HAP-1 (cell line): ENCODE data around the gene AGAP1.

ENCODE experiments used
- DNase-seq, 2 experiments: peaks; one replicate each; pipeline ENCODE4 v3.0.0-alpha.2; 2016 to 2020; ENCODE audit warnings: low spot score in 2 of 2
- H3K27me3 ChIP-seq: fragments of 250-450 bp; sonication (Bioruptor Pico); 2 replicates; pipeline ENCODE4 v1.5.1; 2020; ENCODE audit warnings: low read depth, mild to moderate bottlenecking, moderate library complexity
- H3K36me3 ChIP-seq: fragments of 250-450 bp; sonication (Bioruptor Pico); replicated peaks from 2 replicates; pipeline ENCODE4 v1.5.1; 2020; ENCODE audit warnings: mild to moderate bottlenecking
- H3K4me1 ChIP-seq: fragments of 250-450 bp; sonication (Bioruptor Pico); 2 replicates; pipeline ENCODE4 v1.5.1; 2020; ENCODE audit warnings: mild to moderate bottlenecking
- H3K4me3 ChIP-seq: fragments of 250-450 bp; sonication (Bioruptor Pico); 2 replicates; pipeline ENCODE4 v1.5.1; 2020; ENCODE audit warnings: mild to moderate bottlenecking, moderate library complexity
- H3K9me3 ChIP-seq: fragments of 250-450 bp; sonication (Bioruptor Pico); 2 replicates; pipeline ENCODE4 v1.5.1; 2020; ENCODE audit warnings: mild to moderate bottlenecking, moderate library complexity
- in situ Hi-C: fragments of 300-500 bp; cut with MboI; formaldehyde crosslinking; loops from 3 replicates; pipeline ENCODE4 v1.14.3; 2020; ENCODE audit warnings: low sequenced_read_pairs, inconsistent platforms, mixed read lengths

Gene AGAP1

GRCh38 chr2:235518322-235519090 is 24.7 kb downstream of the AGAP1 start:
- no peaks in the 10 kb centered on the region for H3K9me3 ChIP-seq
- no peaks in the 10 kb centered on the region for H3K27me3 ChIP-seq
- no peaks in the 10 kb centered on the region for H3K36me3 ChIP-seq
- H3K4me3 ChIP-seq: no peak overlapping the region
- H3K4me1 ChIP-seq: no peaks in the 10 kb centered on the region
- in situ Hi-C loops: no loop called here
- DNase-seq: no peak

- Histone ChIP-seq H3K4me3 (no peak overlapping the region), H3K9me3 (no peaks in the 10 kb centered on the region), H3K4me1 (no peaks in the 10 kb centered on the region), H3K27me3 (no peaks in the 10 kb centered on the region), H3K36me3 (no peaks in the 10 kb centered on the region)
- in situ Hi-C loops: no loop called here
- no peak for DNase-seq
Measured at GRCh38 chr2:235520787-235521186, 26.9 kb downstream of the AGAP1 start.

- in situ Hi-C loops: no loop called here
- no peak for DNase-seq
- H3K4me3 ChIP-seq: no peak overlapping the region
- H3K36me3 ChIP-seq: no peaks in the 10 kb centered on the region
- no peaks in the 10 kb centered on the region for H3K27me3 ChIP-seq
- no peaks in the 10 kb centered on the region for H3K4me1 ChIP-seq
- no peaks in the 10 kb centered on the region for H3K9me3 ChIP-seq
Measured at GRCh38 chr2:235521844-235522243, 28.0 kb downstream of the AGAP1 start.

GRCh38 chr2:235523021-235523420 is 29.2 kb downstream of the AGAP1 start:
- H3K9me3 ChIP-seq: no peaks in the 10 kb centered on the region
- no peaks in the 10 kb centered on the region for H3K36me3 ChIP-seq
- in situ Hi-C loops: no loop called here
- no peak for DNase-seq
- H3K4me3 ChIP-seq: no peak overlapping the region
- no peaks in the 10 kb centered on the region for H3K4me1 ChIP-seq
- no peaks in the 10 kb centered on the region for H3K27me3 ChIP-seq

GRCh38 chr2:235523486-235524150 is 29.8 kb downstream of the AGAP1 start:
- no peak overlapping the region for H3K4me3 ChIP-seq
- in situ Hi-C loops: no loop called here
- H3K9me3 ChIP-seq: no peaks in the 10 kb centered on the region

GRCh38 chr2:235526166-235526565 is 32.3 kb downstream of the AGAP1 start:
- no peak overlapping the region for H3K4me3 ChIP-seq
- in situ Hi-C loops: no loop called here

More at GRCh38 chr2:235523486-235524150, 29.8 kb downstream of the AGAP1 start:
- Histone ChIP-seq H3K4me1 (no peaks in the 10 kb centered on the region), H3K36me3 (no peaks in the 10 kb centered on the region), H3K27me3 (no peaks in the 10 kb centered on the region)
- DNase-seq: no peak

GRCh38 chr2:235527806-235528469 is 34.1 kb downstream of the AGAP1 start:
- no peak for DNase-seq
- H3K36me3 ChIP-seq: no peaks in the 10 kb centered on the region
- in situ Hi-C loops: no loop called here
- no peaks in the 10 kb centered on the region for H3K4me1 ChIP-seq
- H3K27me3 ChIP-seq: no peaks in the 10 kb centered on the region
- H3K4me3 ChIP-seq: no peak overlapping the region
- no peaks in the 10 kb centered on the region for H3K9me3 ChIP-seq

More at GRCh38 chr2:235526166-235526565, 32.3 kb downstream of the AGAP1 start:
- no peak for DNase-seq
- H3K9me3 ChIP-seq: no peaks in the 10 kb centered on the region
- no peaks in the 10 kb centered on the region for H3K4me1 ChIP-seq
- no peaks in the 10 kb centered on the region for H3K27me3 ChIP-seq
- no peaks in the 10 kb centered on the region for H3K36me3 ChIP-seq

GRCh38 chr2:235529621-235530020 is 35.8 kb downstream of the AGAP1 start:
- Histone ChIP-seq H3K36me3 (no peaks in the 10 kb centered on the region), H3K4me3 (no peak overlapping the region), H3K27me3 (no peaks in the 10 kb centered on the region), H3K9me3 (no peaks in the 10 kb centered on the region), H3K4me1 (no peaks in the 10 kb centered on the region)
- in situ Hi-C loops: no loop called here
- DNase-seq: no peak

GRCh38 chr2:235530735-235531134 is 36.9 kb downstream of the AGAP1 start:
- Histone ChIP-seq H3K36me3 (no peaks in the 10 kb centered on the region), H3K4me3 (no peak overlapping the region), H3K27me3 (no peaks in the 10 kb centered on the region), H3K4me1 (no peaks in the 10 kb centered on the region), H3K9me3 (no peaks in the 10 kb centered on the region)
- in situ Hi-C loops: no loop called here
- DNase-seq: no peak

GRCh38 chr2:235532307-235532706 is 38.5 kb downstream of the AGAP1 start:
- Histone ChIP-seq H3K4me3 (no peak overlapping the region), H3K4me1 (no peaks in the 10 kb centered on the region), H3K27me3 (no peaks in the 10 kb centered on the region), H3K36me3 (no peaks in the 10 kb centered on the region), H3K9me3 (no peaks in the 10 kb centered on the region)
- in situ Hi-C loops: no loop called here
- no peak for DNase-seq

- Histone ChIP-seq H3K36me3 (no peaks in the 10 kb centered on the region), H3K4me3 (no peak overlapping the region), H3K9me3 (no peaks in the 10 kb centered on the region), H3K4me1 (no peaks in the 10 kb centered on the region), H3K27me3 (no peaks in the 10 kb centered on the region)
- in situ Hi-C loops: no loop called here
- DNase-seq: no peak
Measured at GRCh38 chr2:235533198-235533597, 39.4 kb downstream of the AGAP1 start.

- Histone ChIP-seq H3K4me1 (no peaks in the 10 kb centered on the region), H3K27me3 (no peaks in the 10 kb centered on the region), H3K9me3 (no peaks in the 10 kb centered on the region), H3K4me3 (no peak overlapping the region), H3K36me3 (no peaks in the 10 kb centered on the region)
- in situ Hi-C loops: no loop called here
- no peak for DNase-seq
Measured at GRCh38 chr2:235533616-235534385, 40.0 kb downstream of the AGAP1 start.

- H3K27me3 ChIP-seq: no peaks in the 10 kb centered on the region
- no peaks in the 10 kb centered on the region for H3K36me3 ChIP-seq
- H3K4me1 ChIP-seq: no peaks in the 10 kb centered on the region
- no peak for DNase-seq
- H3K9me3 ChIP-seq: no peaks in the 10 kb centered on the region
- in situ Hi-C loops: no loop called here
- H3K4me3 ChIP-seq: no peak overlapping the region
Measured at GRCh38 chr2:235534678-235535422, 41.0 kb downstream of the AGAP1 start.
